ENCODE results near the gene WLS. TPM values are rescaled to one million over a fixed set of nuclear protein-coding genes. Genes with fewer than 3 reads are reported as not detected.

WLS gene
- total RNA-seq, 1 donor from 2014 or later = 341 TPM

DNA sequence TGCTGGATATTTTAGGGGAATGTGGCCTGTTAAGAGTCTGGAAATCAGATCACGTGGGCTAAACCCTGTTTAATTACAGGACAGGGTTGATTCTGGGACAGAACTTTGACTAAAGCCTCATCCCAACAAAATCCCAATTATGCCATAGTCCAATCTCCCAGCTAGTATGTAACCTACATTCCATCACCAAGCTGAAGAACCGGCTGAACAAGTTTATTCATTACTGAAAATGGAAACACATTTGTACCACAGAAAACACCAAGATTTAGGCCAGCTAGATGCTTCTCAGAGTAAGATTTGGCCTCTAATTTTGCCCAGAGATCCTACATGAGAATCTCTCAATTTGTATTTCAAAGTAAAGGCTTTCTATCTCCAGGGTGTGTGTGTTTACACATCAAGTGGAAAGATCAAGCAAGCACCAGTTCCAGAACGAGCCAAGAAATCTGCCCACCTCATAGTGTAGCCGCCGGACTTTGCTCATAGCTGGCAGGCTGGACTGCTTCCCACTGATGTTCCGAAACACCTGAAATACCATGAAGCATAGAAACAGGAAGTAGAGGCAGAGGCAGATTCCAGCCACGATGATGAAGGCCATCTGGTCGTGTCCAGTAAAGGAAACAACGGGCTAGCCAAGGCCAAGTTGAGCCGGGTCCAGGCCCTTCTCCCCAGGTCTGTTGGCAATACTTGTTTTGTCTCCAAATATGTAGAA is 86.8 kb downstream of the WLS start:
- Mint-ChIP-seq H3K27ac (ENCODE audit: unreplicated experiment) (no peak overlapping the region), H3K27me3 (ENCODE audit: unreplicated experiment) (no peaks in the 10 kb centered on the region), H3K4me3 (ENCODE audit: unreplicated experiment) (no peak overlapping the region), H3K4me1 (ENCODE audit: unreplicated experiment) (peaks cover 20% of the 10 kb centered on the region), H3K36me3 (ENCODE audit: unreplicated experiment) (peaks cover 51% of the 10 kb centered on the region), H3K9me3 (ENCODE audit: unreplicated experiment) (no peaks in the 10 kb centered on the region)
- TF ChIP-seq, protein P1, sequence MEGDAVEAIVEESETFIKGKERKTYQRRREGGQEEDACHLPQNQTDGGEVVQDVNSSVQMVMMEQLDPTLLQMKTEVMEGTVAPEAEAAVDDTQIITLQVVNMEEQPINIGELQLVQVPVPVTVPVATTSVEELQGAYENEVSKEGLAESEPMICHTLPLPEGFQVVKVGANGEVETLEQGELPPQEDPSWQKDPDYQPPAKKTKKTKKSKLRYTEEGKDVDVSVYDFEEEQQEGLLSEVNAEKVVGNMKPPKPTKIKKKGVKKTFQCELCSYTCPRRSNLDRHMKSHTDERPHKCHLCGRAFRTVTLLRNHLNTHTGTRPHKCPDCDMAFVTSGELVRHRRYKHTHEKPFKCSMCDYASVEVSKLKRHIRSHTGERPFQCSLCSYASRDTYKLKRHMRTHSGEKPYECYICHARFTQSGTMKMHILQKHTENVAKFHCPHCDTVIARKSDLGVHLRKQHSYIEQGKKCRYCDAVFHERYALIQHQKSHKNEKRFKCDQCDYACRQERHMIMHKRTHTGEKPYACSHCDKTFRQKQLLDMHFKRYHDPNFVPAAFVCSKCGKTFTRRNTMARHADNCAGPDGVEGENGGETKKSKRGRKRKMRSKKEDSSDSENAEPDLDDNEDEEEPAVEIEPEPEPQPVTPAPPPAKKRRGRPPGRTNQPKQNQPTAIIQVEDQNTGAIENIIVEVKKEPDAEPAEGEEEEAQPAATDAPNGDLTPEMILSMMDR (IDR thresholded peaks at IDR 0.05) = no peak
- DNase-seq (ENCODE audit: extremely low spot score, unreplicated experiment) = no peak

DNA sequence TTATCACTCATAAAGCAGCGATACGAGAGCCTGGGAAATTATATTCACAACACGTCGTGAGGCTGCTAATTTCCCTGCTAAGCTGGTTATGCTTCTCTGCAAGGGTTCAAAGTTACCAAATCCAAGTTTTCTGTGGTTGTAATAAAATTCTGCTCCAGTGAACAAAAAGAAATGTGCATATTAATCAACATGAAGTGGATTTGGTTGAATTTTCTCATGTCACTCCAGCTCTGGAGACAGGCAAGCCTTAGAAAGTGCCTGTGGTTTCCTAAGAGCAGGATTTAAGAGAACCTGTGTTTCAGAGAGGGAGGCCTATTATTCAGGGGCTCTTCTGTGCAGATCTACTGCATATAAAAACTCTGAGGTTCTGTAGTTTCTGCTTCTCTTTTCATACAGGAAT is 87.5 kb downstream of the WLS start:
- Mint-ChIP-seq H3K36me3 (ENCODE audit: unreplicated experiment) (peaks cover 48% of the 10 kb centered on the region), H3K9me3 (ENCODE audit: unreplicated experiment) (no peaks in the 10 kb centered on the region), H3K4me1 (ENCODE audit: unreplicated experiment) (peaks cover 27% of the 10 kb centered on the region), H3K4me3 (ENCODE audit: unreplicated experiment) (no peak overlapping the region), H3K27ac (ENCODE audit: unreplicated experiment) (no peak overlapping the region), H3K27me3 (ENCODE audit: unreplicated experiment) (no peaks in the 10 kb centered on the region)
- DNase-seq (ENCODE audit: extremely low spot score, unreplicated experiment) = no peak
- TF ChIP-seq, protein P1 (IDR thresholded peaks at IDR 0.05) = no peak

DNA sequence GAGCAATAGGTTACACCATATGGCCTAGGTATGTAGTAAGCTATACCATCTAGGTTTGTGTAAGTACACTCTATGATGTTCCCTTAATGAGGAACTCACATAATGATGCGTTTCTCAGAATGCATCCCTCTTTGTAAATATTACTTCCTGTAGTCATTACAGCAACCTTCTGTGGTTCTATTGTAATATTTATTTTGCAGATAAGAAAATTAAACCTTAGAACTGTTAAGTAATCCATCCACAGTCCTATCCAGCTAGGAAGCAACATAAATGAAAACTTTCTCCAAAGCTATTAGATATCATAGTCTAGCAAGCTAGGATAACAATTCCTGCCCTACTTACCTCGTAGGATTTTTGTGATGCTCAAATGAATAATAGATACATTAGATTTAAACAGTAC is 88.7 kb downstream of the WLS start:
- Mint-ChIP-seq H3K27ac (ENCODE audit: unreplicated experiment) (no peak overlapping the region), H3K36me3 (ENCODE audit: unreplicated experiment) (peaks cover 45% of the 10 kb centered on the region), H3K4me1 (ENCODE audit: unreplicated experiment) (peaks cover 31% of the 10 kb centered on the region), H3K4me3 (ENCODE audit: unreplicated experiment) (no peak overlapping the region), H3K9me3 (ENCODE audit: unreplicated experiment) (no peaks in the 10 kb centered on the region), H3K27me3 (ENCODE audit: unreplicated experiment) (no peaks in the 10 kb centered on the region)
- TF ChIP-seq, protein P1 (IDR thresholded peaks at IDR 0.05) = no peak
- DNase-seq (ENCODE audit: extremely low spot score, unreplicated experiment) = no peak

DNA sequence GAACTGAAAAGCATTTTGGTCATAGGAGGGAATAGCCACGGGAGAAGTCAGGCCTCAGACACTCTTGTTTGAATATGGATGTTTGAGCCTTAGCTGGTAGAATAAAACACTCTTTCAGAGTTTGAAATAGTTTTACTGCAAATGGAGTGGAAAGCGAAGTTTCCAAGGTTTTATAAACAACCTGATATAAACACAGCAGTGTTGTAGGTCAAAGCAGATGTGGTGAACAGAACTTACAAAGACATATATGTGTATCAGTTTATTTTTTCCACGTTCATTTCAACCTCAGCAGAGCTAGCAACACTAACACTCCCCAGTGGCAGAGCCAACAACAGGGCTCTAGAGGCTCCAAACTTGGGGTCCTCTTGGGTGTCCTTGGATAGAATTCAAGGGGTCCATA is 89.9 kb downstream of the WLS start:
- Mint-ChIP-seq H3K27me3 (ENCODE audit: unreplicated experiment) (no peaks in the 10 kb centered on the region), H3K36me3 (ENCODE audit: unreplicated experiment) (peaks cover 44% of the 10 kb centered on the region), H3K9me3 (ENCODE audit: unreplicated experiment) (no peaks in the 10 kb centered on the region), H3K27ac (ENCODE audit: unreplicated experiment) (peak overlapping the region; percentile 91), H3K4me1 (ENCODE audit: unreplicated experiment) (peaks cover 31% of the 10 kb centered on the region), H3K4me3 (ENCODE audit: unreplicated experiment) (no peak overlapping the region)
- no peak for DNase-seq (ENCODE audit: extremely low spot score, unreplicated experiment)
- TF ChIP-seq, protein P1 (IDR thresholded peaks at IDR 0.05) = no peak

DNA sequence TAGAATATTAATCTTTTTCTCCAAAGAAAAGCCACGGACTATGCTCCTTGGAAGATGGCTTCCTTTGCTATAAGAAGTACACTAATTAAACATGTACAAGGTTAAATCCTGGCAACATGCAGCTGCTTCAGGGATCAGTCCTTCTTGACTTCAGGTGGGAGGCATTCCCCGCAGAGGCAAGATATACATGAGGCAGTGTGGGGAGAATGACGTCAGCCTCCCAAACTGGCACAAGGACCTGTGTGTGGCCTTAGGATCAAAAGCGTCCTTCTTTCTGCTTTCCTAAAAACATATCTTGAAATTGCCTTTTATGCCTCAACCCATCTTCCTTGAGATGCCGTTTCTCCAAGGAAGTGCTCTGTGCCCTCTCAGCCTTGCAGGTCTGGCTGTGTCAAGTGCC is 90.3 kb downstream of the WLS start:
- Mint-ChIP-seq H3K36me3 (ENCODE audit: unreplicated experiment) (peaks cover 44% of the 10 kb centered on the region), H3K27ac (ENCODE audit: unreplicated experiment) (peak overlapping the region; percentile 91), H3K9me3 (ENCODE audit: unreplicated experiment) (no peaks in the 10 kb centered on the region), H3K4me1 (ENCODE audit: unreplicated experiment) (peaks cover 31% of the 10 kb centered on the region), H3K4me3 (ENCODE audit: unreplicated experiment) (peak overlapping the region; percentile 20), H3K27me3 (ENCODE audit: unreplicated experiment) (no peaks in the 10 kb centered on the region)
- TF ChIP-seq, protein P1 (IDR thresholded peaks at IDR 0.05) = no peak
- no peak for DNase-seq (ENCODE audit: extremely low spot score, unreplicated experiment)

Data from osteocyte (in vitro differentiated cells).